HG02840 (cell line): ENCODE data around the gene COX14.
"Not testable (repeated sequence)": the region's sequence is repeated elsewhere in the genome, so short reads cannot be mapped to it uniquely, and the experiment has no call there.

Source experiments
- ATAC-seq: cut with Tn5 transposase; IDR thresholded peaks from one replicate; pipeline ENCODE4 v1.9.1; 2021; ENCODE audit warnings: mild to moderate bottlenecking, moderate library complexity, moderate number of reproducible peaks; ENCODE audit not compliant: unreplicated experiment, low FRiP score

COX14 gene

GRCh38 chr12:50107416-50108268 lies 4.4 kb upstream of the COX14 start:
- no peak for ATAC-seq

DNA sequence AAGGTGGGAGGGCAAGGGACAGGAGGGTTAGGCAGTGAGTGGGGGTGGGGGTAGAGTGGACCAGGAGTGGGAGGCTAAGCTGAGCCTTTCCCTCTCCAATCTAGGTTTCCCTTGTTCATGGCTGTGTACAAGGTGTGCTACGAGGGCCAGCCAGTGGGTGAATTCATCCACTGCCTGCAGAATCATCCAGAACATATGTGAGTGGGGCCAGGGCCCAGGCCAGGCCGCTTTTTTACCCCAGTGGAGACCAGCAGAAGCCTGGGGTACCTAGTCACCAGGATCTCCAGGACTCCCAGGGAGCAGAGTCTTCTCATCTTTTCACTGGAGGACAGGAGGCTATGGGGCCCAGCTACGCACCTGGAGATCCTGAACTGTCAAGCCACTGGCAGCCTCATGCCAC lies 2.7 kb upstream of the COX14 start:
- no peak for ATAC-seq

- ATAC-seq, result no peak
These were observed 1.8 kb upstream of the COX14 start for GRCh38 chr12:50110127-50110761.

DNA sequence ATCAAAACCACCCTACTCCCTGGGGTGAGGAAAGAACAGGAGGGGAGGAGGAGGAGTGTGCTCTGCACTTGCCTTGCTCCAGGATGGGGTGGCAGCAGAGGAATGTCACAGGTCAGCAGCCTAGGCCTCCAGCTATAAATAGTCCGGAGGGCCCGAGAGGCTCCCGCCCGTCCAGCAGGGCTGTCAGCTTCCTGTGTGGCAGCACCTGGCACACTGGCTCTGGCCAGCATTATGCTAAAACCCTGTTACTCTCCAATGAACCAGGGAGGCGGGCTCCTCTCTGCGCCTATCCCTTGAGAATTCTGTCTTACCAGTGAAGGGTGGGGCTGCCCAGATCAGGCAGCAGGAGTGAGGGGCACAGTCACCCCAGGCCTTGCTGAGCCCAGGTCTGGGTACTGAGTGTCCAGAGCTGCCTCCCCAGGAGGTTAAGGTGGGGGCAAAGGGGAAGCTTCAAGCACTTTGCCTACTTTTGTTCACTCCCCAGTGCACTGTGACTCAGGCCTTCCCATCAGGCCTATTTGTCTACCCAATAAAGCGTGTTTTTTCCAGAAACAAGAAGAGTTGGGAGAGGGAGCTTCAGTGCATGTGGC lies 1.2 kb upstream of the COX14 start:
- ATAC-seq, result no peak

- ATAC-seq, result peak; percentile 1
These were observed 692 bp upstream of the COX14 start for GRCh38 chr12:50111395-50111692.

- ATAC-seq, result no peak
These were observed 601 bp downstream of the COX14 start for GRCh38 chr12:50112456-50113218.

GRCh38 chr12:50117057-50117622 lies 5.1 kb downstream of the COX14 start:
- no peak for ATAC-seq

DNA sequence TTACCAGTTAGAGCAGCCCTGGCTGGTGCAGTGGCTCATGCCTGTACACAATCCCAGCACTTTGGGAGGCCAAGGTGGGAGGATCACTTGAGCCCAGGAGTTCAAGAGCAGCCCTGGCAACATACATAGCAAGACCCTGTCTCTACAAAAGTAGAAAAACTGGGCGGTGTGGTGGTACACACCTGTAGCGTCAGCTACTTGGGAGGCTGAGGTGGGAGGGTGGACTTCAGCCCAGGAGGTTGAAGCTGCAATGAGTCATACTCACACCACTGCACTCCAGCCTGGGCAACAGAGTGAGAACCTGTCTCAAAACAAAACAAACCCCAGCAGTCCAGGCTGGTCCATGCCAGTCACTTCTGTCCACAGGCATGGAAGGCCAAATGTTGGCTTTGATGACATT lies 7.4 kb downstream of the COX14 start:
- ATAC-seq, result no peak

GRCh38 chr12:50120521-50120920 lies 8.5 kb downstream of the COX14 start:
- no peak for ATAC-seq

DNA sequence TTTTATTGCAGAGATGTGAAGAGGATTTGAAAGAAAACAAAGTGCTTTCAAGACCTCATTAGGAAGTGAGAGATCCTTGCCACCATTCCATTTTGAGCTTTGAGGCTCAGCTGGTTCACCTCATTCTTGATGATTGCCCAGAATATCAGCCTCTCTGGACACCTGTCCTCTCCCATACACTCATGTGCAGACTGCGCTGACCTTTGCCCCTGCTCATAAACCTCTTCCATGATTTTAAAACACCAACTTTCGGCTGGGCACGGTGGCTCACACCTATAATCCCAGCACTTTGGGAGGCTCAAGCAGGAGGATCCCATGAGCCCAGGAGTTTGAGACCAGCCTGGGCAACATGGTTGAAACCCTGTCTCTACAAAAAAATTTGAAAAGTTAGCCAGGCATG lies 8.9 kb downstream of the COX14 start:
- ATAC-seq, result no peak

GRCh38 chr12:50121641-50122040 lies 9.6 kb downstream of the COX14 start:
- ATAC-seq, result no peak

DNA sequence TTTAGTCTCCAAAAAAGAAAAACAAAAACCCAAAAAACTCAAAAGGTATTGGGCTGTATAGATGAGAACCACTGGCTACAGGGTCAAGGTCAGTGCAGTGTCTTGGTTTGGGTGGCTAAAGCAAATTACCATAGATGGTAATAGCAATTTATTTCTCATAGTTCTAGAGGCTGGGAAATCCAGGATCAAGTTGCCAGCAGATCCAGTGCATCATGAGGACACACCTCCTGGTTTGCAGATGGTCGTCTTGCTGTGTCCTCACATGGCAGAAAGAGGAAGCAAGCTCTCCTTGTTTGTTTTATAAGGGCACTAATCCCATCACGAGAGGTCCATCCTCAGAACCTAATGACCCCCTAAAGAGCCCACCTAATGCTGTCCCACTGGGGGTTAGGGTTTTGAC lies 11.2 kb downstream of the COX14 start:
- ATAC-seq, result no peak

GRCh38 chr12:50127546-50127945 lies 15.5 kb downstream of the COX14 start:
- ATAC-seq, result no peak

GRCh38 chr12:50129290-50129689 lies 17.3 kb downstream of the COX14 start:
- no peak for ATAC-seq

GRCh38 chr12:50132505-50133135 lies 20.6 kb downstream of the COX14 start:
- ATAC-seq, result no peak

DNA sequence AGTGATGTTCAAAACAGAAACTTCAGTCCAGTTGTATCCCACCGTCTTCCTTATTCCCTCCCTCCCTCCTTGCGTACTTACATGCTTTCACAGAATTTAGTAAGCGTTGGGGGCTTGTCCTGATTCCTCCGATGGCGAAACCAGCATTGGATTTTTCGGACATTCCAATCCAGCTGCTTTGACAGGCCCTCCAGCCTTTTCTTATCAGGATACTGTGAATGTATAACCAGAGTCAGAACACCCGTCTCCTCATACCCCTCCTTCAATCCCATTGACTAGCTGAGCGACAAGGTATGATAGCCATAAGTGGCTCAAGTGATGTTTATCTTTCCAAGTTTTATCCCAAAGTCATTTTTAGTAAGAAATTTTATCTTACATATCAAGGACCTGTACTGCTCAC lies 31.0 kb downstream of the COX14 start:
- ATAC-seq, result no peak

DNA sequence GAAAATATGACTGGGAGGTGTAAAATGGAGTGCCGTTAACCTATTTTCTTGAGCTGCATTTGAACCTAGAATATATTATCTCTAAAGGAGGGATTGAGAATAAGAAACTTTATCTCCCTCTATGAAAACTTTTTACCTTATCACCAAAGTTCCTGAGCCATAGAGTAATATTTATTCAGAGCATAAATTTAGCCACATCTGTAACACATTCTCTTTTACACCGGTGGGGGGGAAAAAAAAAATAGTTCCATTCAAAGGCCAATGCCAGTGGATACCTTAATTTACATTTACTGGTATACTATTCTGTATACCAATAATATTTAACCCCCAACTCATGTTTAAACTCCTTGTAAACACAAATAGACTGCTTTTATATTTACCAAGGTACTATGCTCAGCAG lies 33.4 kb downstream of the COX14 start:
- ATAC-seq, result no peak

DNA sequence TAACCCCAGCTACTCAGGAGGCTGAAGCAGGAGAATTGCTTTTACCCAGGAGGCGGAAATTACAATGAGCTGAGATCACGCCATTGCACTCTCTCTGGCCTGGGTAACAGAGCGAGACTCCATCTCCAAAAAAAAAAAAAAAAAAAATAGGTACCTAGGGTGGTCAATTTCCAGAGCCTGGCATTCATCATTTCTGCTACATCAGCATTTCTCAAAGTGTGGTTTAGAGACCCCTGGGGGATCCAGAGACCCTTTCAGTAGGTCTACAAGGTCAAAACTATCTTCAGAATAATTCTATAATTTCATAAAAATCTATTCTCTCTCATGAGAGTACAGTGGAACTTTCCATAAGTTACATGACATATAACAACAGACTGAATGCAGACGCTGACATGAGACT lies 35.2 kb downstream of the COX14 start:
- no peak for ATAC-seq

GRCh38 chr12:50148011-50148410 lies 36.0 kb downstream of the COX14 start:
- ATAC-seq, result not testable (repeated sequence)

DNA sequence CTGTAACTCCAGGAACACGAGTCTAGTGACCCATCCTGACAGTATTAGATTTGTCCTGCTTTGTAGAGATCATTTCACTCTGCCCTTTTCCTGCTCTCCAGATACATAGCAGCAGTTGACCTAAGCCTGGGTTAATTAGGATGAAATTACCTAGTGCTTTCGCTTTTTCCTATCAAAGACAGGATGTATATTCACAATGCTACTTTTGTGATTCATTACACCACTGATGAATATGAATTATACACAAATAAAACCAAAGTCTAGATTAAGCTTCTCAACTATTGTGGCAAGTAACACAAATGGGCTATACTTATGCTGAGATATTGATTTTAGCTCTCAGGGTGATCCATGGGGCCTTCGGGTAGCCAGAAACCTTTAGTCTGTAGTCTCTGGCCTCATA lies 37.3 kb downstream of the COX14 start:
- ATAC-seq, result no peak
